VCaP (cell line): ENCODE data around the gene SNAPIN.

ENCODE experiments used
- H3K27ac ChIP-seq: fragments of 450-650 bp; 2 replicates; pipeline ENCODE4 v1.5.1; 2017
- CTCF ChIP-seq: fragments of 450-650 bp; conservative IDR thresholded peaks from 2 replicates; pipeline ENCODE4 v1.5.1; 2017; ENCODE audit warnings: mild to moderate bottlenecking, moderate library complexity

The SNAPIN gene

GRCh38 chr1:153711026-153711425, 52.5 kb downstream of the SNAPIN start:
- no peak overlapping the region for H3K27ac ChIP-seq
- no peak for TF ChIP-seq CTCF
